GM23248 (cell line): ENCODE data around the gene TEX261. TPM values are rescaled to one million over a fixed set of nuclear protein-coding genes. Genes with fewer than 3 reads are reported as not detected.
A peak's percentile ranks its signal among the peaks of the same experiment; 100 is the strongest.

Experiments used
- DNase-seq: peaks from one replicate; pipeline ENCODE4 v3.0.0-alpha.2; 2015
- H2AFZ ChIP-seq: fragments of 200-600 bp; sonication (generic); 2 replicates; pipeline ENCODE4 v1.6.1; 2016; ENCODE audit warnings: antibody characterized with exemption
- H3F3A ChIP-seq: fragments of 200-600 bp; sonication (generic); 2 replicates; pipeline ENCODE4 v1.6.1; 2016; ENCODE audit warnings: mild to moderate bottlenecking, antibody characterized with exemption, mixed run types; ENCODE audit not compliant: insufficient read depth
- H3K27ac ChIP-seq: fragments of 200-600 bp; sonication (generic); 2 replicates; pipeline ENCODE4 v1.5.1; 2016; ENCODE audit warnings: mild to moderate bottlenecking
- H3K27me3 ChIP-seq: fragments of 200-600 bp; sonication (generic); replicated peaks from 2 replicates; pipeline ENCODE4 v1.6.1; 2016; ENCODE audit warnings: mild to moderate bottlenecking; ENCODE audit not compliant: insufficient read depth
- H3K36me3 ChIP-seq: fragments of 200-600 bp; sonication (generic); 2 replicates; pipeline ENCODE4 v1.6.1; 2016; ENCODE audit warnings: low read depth, mild to moderate bottlenecking
- H3K4me1 ChIP-seq: fragments of 200-600 bp; sonication (generic); 2 replicates; pipeline ENCODE4 v1.6.1; 2016; ENCODE audit warnings: mild to moderate bottlenecking; ENCODE audit not compliant: insufficient read depth
- H3K4me2 ChIP-seq: fragments of 200-600 bp; sonication (generic); one replicate; pipeline ENCODE4 v1.6.1; 2016; ENCODE audit warnings: mild to moderate bottlenecking; ENCODE audit not compliant: unreplicated experiment
- H3K4me3 ChIP-seq: fragments of 200-600 bp; sonication (generic); 2 replicates; pipeline ENCODE4 v1.5.1; 2016; ENCODE audit warnings: mild to moderate bottlenecking
- H3K79me2 ChIP-seq: fragments of 200-600 bp; sonication (generic); 2 replicates; pipeline ENCODE4 v1.6.1; 2016; ENCODE audit warnings: mild to moderate bottlenecking; ENCODE audit not compliant: insufficient read depth
- H3K9ac ChIP-seq: fragments of 200-600 bp; sonication (generic); 2 replicates; pipeline ENCODE4 v1.6.1; 2016; ENCODE audit warnings: mild to moderate bottlenecking
- H3K9me2 ChIP-seq: fragments of 200-600 bp; sonication (generic); 2 replicates; pipeline ENCODE4 v1.6.1; 2016; ENCODE audit warnings: mixed run types, mild to moderate bottlenecking, moderate library complexity; ENCODE audit not compliant: insufficient read depth
- H3K9me3 ChIP-seq: fragments of 200-600 bp; sonication (generic); one replicate; pipeline ENCODE4 v1.6.1; 2017; ENCODE audit warnings: low read depth
- H4K20me1 ChIP-seq: fragments of 200-600 bp; sonication (generic); 2 replicates; pipeline ENCODE4 v1.6.0; 2016; ENCODE audit not compliant: insufficient read depth
- EZH2 ChIP-seq: fragments of 200-600 bp; sonication (generic); IDR thresholded peaks from 2 replicates; pipeline ENCODE4 v1.6.1; 2018; ENCODE audit warnings: antibody characterized with exemption, mild to moderate bottlenecking; ENCODE audit not compliant: insufficient read depth, poor library complexity, severe bottlenecking
- EZH2phosphoT487 ChIP-seq: fragments of 200-600 bp; sonication (generic); IDR thresholded peaks from 2 replicates; pipeline ENCODE4 v1.6.1; 2018; ENCODE audit warnings: antibody characterized with exemption, moderate library complexity, mild to moderate bottlenecking, low read depth; ENCODE audit not compliant: insufficient read depth
- WGBS, 2 experiments: methylation state at CpG; one replicate each; pipeline ENCODE4 v1.1.6; 2015 to 2017; ENCODE audit warnings: low lambda C conversion rate in 2 of 2, low coverage in 1 of 2; ENCODE audit errors: missing lambda C conversion rate in 2 of 2; 5-methylcytosine and 5-hydroxymethylcytosine counted together
- in situ Hi-C: fragments of 300-500 bp; cut with MboI; formaldehyde crosslinking; loops from 2 replicates; pipeline ENCODE4 v1.15.0; 2020
- polyA plus RNA-seq: library from polyadenylated mRNA; unstranded; fragments of >200 nt; fragmentation: Nextera tagmentation; extraction: Ambion mirVana; gene quantifications from 2 replicates; pipeline ENCODE4 v1.2.1, GENCODE V29; 2016
- total RNA-seq: library from RNA; depleted of rRNA; stranded (reverse); fragments of >200 nt; shearing (Covaris generic); gene quantifications from 2 replicates; pipeline ENCODE4 v1.2.3, GENCODE V29; 2014

Gene TEX261
- total and polyA plus RNA-seq, 2 experiments from 2014 or later: 54.1 to 64.1 TPM

DNA sequence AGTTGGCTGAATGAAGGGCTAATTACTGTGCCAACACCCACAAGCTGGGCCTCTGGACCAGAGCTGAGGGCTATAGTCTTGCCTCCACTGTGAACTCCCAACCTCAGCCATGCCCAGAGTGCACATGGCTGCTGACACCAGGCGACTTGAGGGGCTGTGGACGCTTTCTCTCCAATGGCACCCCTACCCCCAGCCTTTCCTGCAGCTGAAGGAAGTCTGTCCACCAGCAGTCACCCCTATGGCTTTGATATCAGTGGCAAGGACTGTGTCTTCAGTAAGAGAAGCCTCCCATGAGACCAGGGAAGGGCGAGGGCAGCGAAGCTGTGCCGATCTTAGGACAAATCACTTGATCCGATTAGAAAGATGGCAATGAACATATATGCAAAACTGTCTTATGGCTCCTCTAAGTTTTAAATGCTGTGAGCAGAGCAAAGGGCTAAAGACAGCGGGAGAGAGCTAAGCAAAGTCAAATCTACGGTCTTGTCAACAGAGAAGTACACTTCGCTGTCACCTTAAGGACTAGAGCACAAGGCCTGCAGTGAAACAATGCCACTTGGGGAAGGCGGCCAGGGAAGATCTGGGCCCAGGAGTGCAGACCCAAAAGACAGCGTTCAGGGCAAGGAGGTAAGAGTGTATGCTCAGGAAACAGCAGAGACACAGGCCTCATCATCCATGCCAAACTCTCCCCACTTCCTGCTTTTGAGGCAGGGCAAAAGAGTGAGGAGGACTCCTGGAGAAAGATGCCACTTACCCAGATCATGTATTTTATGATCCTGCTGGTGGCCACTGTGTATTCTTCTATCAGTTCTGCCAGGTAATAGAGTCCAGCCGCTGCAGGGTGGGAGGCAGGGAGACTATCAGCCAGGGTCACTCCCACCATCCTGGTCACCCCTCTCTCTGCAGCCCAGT lies 1.5 kb downstream of the TEX261 start:
- H3K27me3 ChIP-seq: no peaks in the 10 kb centered on the region
- H3F3A ChIP-seq: no peaks in the 10 kb centered on the region
- no peaks in the 10 kb centered on the region for H3K9me3 ChIP-seq
- peaks cover 10% of the 10 kb centered on the region; the same call in 1 of the 2 replicates for H3K4me1 ChIP-seq
- peak; percentile 16 for DNase-seq
- no peak for TF ChIP-seq EZH2
- no peak for TF ChIP-seq EZH2phosphoT487
- no peak overlapping the region for H2AFZ ChIP-seq
- in situ Hi-C loops: no loop called here
- no peaks in the 10 kb centered on the region; the same call in 1 of the 2 replicates for H3K36me3 ChIP-seq
- H3K4me3 ChIP-seq: peak overlapping the region; percentile 78
- peak overlapping the region; percentile 87 for H3K4me2 ChIP-seq
- WGBS, 2 experiments: 76 to 77% methylated on average over 12 of the region's 12 CpGs
- no peak overlapping the region for H3K27ac ChIP-seq
- H3K79me2 ChIP-seq: peaks cover 49% of the 10 kb centered on the region
- peak overlapping the region; percentile 90 for H3K9ac ChIP-seq
- no peaks in the 10 kb centered on the region for H4K20me1 ChIP-seq
- no peaks in the 10 kb centered on the region for H3K9me2 ChIP-seq

DNA sequence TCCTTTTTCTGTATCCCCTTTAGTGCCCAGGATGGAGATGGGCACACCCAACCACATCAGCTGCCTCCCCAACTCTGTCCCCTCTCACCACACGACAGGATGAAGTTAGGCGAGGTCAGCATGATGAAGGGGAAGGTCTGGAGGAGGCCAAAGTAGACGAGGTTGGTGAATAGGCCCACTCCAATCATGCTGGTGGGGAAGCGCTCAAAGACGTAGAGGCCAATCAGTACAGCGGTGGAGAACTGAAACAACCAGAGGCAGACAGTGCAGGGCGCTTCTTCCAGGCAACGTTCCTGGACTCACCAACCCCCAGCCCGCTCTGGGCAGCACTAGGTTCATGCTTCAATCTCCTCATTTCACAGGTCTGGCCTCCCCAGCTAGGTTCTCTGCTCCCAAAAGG lies 2.9 kb downstream of the TEX261 start:
- WGBS, 2 experiments: 82 to 83% methylated on average over 9 of the region's 9 CpGs
- in situ Hi-C loops: no loop called here
- no peak for DNase-seq

DNA sequence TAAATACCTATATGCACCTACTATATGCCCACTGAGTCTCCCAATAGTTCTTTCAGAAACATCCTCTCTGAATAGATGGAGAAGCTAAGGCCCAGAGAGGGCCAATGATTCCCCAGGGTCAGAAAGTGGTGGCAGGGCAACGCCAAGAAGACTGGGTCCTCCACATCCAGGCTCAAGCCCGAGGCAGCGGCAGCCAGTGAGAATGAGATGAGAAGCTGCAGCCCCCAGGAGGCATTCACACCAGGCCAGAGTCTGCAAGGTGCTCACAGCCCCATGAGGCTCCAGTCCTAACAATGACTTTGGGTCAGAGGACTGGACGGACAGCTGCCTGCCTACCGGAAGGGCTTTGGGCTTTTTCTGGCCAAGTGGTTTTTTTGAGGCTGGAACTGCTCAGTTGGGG lies 3.5 kb downstream of the TEX261 start:
- no peak for DNase-seq
- peaks cover 10% of the 10 kb centered on the region; the same call in 1 of the 2 replicates for H3K4me1 ChIP-seq
- H3K27me3 ChIP-seq: no peaks in the 10 kb centered on the region
- H4K20me1 ChIP-seq: no peaks in the 10 kb centered on the region
- H3K4me2 ChIP-seq: no peak overlapping the region
- no peak overlapping the region for H3K9ac ChIP-seq
- no peaks in the 10 kb centered on the region for H3F3A ChIP-seq
- peaks cover 49% of the 10 kb centered on the region for H3K79me2 ChIP-seq
- H3K9me2 ChIP-seq: no peaks in the 10 kb centered on the region
- H3K9me3 ChIP-seq: no peaks in the 10 kb centered on the region
- WGBS, 2 experiments: 87 to 92% methylated on average over 5 of the region's 5 CpGs
- in situ Hi-C loops: no loop called here
- H3K36me3 ChIP-seq: peaks cover 6% of the 10 kb centered on the region; the same call in 1 of the 2 replicates
- H2AFZ ChIP-seq: no peak overlapping the region
- no peak overlapping the region for H3K4me3 ChIP-seq
- no peak for TF ChIP-seq EZH2
- TF ChIP-seq EZH2phosphoT487: no peak
- H3K27ac ChIP-seq: no peak overlapping the region

More for the DNA sequence above, 2.9 kb downstream of the TEX261 start:
- Histone ChIP-seq H3K9me3 (no peaks in the 10 kb centered on the region), H3K27me3 (no peaks in the 10 kb centered on the region), H3K79me2 (peaks cover 49% of the 10 kb centered on the region), H3K27ac (no peak overlapping the region), H3K9ac (no peak overlapping the region), H3K4me2 (no peak overlapping the region), H4K20me1 (no peaks in the 10 kb centered on the region), H3F3A (no peaks in the 10 kb centered on the region), H3K4me3 (no peak overlapping the region), H3K4me1 (peaks cover 10% of the 10 kb centered on the region; the same call in 1 of the 2 replicates), H3K36me3 (peaks cover 6% of the 10 kb centered on the region; the same call in 1 of the 2 replicates), H2AFZ (no peak overlapping the region), H3K9me2 (no peaks in the 10 kb centered on the region)
- TF ChIP-seq EZH2 (no peak), EZH2phosphoT487 (no peak)

DNA sequence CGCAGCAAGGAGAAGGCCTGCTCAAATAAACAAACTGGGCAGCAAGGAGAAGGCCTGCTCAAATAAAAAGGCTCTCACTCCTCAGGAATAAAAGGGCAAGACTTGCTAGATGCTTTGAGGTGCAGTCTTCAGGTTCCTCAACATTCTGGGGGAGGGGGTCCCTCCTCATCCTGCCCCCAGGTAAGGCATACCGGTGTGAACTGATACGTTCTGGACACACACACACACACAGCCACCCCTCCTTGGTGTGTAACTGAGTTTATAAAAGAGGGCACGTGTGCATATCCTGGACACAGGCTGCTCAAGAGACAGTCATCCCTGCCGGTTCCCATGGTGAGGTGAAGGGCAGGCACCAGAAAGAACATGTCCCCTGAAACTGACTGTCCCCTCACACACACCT lies 4.5 kb downstream of the TEX261 start:
- Histone ChIP-seq H3K4me1 (peaks cover 10% of the 10 kb centered on the region; the same call in 1 of the 2 replicates), H4K20me1 (no peaks in the 10 kb centered on the region)

More for the DNA sequence above, 4.5 kb downstream of the TEX261 start:
- no peaks in the 10 kb centered on the region for H3K9me3 ChIP-seq
- no peak overlapping the region for H3K4me2 ChIP-seq
- no peak overlapping the region for H3K27ac ChIP-seq
- no peak overlapping the region for H2AFZ ChIP-seq
- H3K9ac ChIP-seq: no peak overlapping the region
- H3K79me2 ChIP-seq: peaks cover 49% of the 10 kb centered on the region
- H3K36me3 ChIP-seq: peaks cover 6% of the 10 kb centered on the region; the same call in 1 of the 2 replicates
- H3K27me3 ChIP-seq: no peaks in the 10 kb centered on the region
- no peaks in the 10 kb centered on the region for H3F3A ChIP-seq
- in situ Hi-C loops: no loop called here
- 90 to 92% methylated on average over 5 of the region's 5 CpGs for WGBS, 2 experiments
- H3K9me2 ChIP-seq: no peaks in the 10 kb centered on the region
- DNase-seq: no peak
- TF ChIP-seq EZH2 (no peak), EZH2phosphoT487 (no peak)
- no peak overlapping the region for H3K4me3 ChIP-seq
